SK-N-SH (cell line): ENCODE results near the gene TMEM35B. TPM values are rescaled to one million over a fixed set of nuclear protein-coding genes. Genes with fewer than 3 reads are reported as not detected.

Experiments used
- polyA plus RNA-seq, 3 experiments: library from polyadenylated mRNA; depleted of rRNA; stranded (reverse); fragments of >200 nt; gene quantifications; 2 replicates each; pipeline ENCODE4 v1.2.3, GENCODE V29; 2012
- small RNA-seq, 7 experiments: library from RNA; depleted of rRNA; stranded (forward); fragments of <200 nt; gene quantifications; one replicate each; pipeline ENCODE3, GENCODE V24; 2012

TMEM35B gene
- polyA plus RNA-seq, 1 of the 3 experiments (the other 2 are of a cell fraction) = 47.4 TPM

Small RNA genes lying within 50 kb of the gene (small RNA-seq; reads per million reads assigned to genes)
- 0 reads per million in 7 experiments for gene TMEM35B

Other genes with a start within 250 kb of the TMEM35B start
- gene GJB5, start 230.3 kb downstream of the TMEM35B start, polyA plus RNA-seq (2012; rRNA removed) = not detected in 2 replicates
- not detected in 2 replicates for gene GJB4, start 225.6 kb downstream of the TMEM35B start, polyA plus RNA-seq (2012; rRNA removed)
- gene GJB3, start 204.1 kb downstream of the TMEM35B start, polyA plus RNA-seq (2012; rRNA removed) = not detected in 2 replicates
- not detected in 2 replicates for gene GJA4, start 192.3 kb downstream of the TMEM35B start, polyA plus RNA-seq (2012; rRNA removed)
- 42.3 and 46.7 TPM in 2 replicates for gene SMIM12, start 125.6 kb downstream of the TMEM35B start, polyA plus RNA-seq (2012; rRNA removed)
- gene DLGAP3, start 55.7 kb downstream of the TMEM35B start, polyA plus RNA-seq (2012; rRNA removed) = 0.05 and 0.15 TPM in 2 replicates
- gene ZMYM6, start 46.6 kb upstream of the TMEM35B start, polyA plus RNA-seq (2012; rRNA removed) = 7.6 and 7.7 TPM in 2 replicates
- 4.1 and 6.4 TPM in 2 replicates for gene ZMYM1, start 94.0 kb upstream of the TMEM35B start, polyA plus RNA-seq (2012; rRNA removed)
- gene SFPQ, start 207.8 kb upstream of the TMEM35B start, polyA plus RNA-seq (2012; rRNA removed) = 85.6 and 88.1 TPM in 2 replicates